GM23338 (cell line): ENCODE data around the gene PSD4. TPM values are rescaled to one million over a fixed set of nuclear protein-coding genes. Genes with fewer than 3 reads are reported as not detected.

Source experiments
- ATAC-seq: fragments of 200-7000 bp; cut with Tn5 transposase; 3 replicates; pipeline ENCODE4 v1.9.1; 2020
- DNase-seq: peaks from one replicate; pipeline ENCODE4 v3.0.0-alpha.2; 2015; ENCODE audit warnings: low spot score
- H2AFZ ChIP-seq: fragments of 200-600 bp; sonication (generic); 2 replicates; pipeline ENCODE4 v1.8.0; 2016; ENCODE audit warnings: antibody characterized with exemption, mild to moderate bottlenecking, moderate library complexity
- H3F3A ChIP-seq: fragments of 200-600 bp; sonication (generic); replicated peaks from 2 replicates; pipeline ENCODE4 v1.8.0; 2017; ENCODE audit warnings: antibody characterized with exemption, mixed run types, low read depth
- H3K27ac ChIP-seq: fragments of 200-600 bp; sonication (generic); 2 replicates; pipeline ENCODE4 v1.6.1; 2016; ENCODE audit warnings: low read depth
- H3K27me3 ChIP-seq: fragments of 200-600 bp; sonication (generic); 2 replicates; pipeline ENCODE4 v1.8.0; 2016; ENCODE audit warnings: mild to moderate bottlenecking, mixed run types, moderate library complexity; ENCODE audit not compliant: insufficient read depth
- H3K36me3 ChIP-seq: fragments of 200-600 bp; sonication (generic); 2 replicates; pipeline ENCODE4 v1.8.0; 2016; ENCODE audit warnings: mild to moderate bottlenecking; ENCODE audit not compliant: insufficient read depth
- H3K4me1 ChIP-seq: fragments of 200-600 bp; sonication (generic); 2 replicates; pipeline ENCODE4 v1.8.0; 2016; ENCODE audit warnings: mild to moderate bottlenecking, moderate library complexity; ENCODE audit not compliant: insufficient read depth
- H3K4me2 ChIP-seq: fragments of 200-600 bp; sonication (generic); 2 replicates; pipeline ENCODE4 v1.7.1; 2017; ENCODE audit warnings: mixed run types
- H3K4me3 ChIP-seq: fragments of 200-600 bp; sonication (generic); 2 replicates; pipeline ENCODE4 v1.6.1; 2016; ENCODE audit warnings: mixed run types
- H3K79me2 ChIP-seq: fragments of 200-600 bp; sonication (generic); replicated peaks from 2 replicates; pipeline ENCODE4 v1.8.0; 2017; ENCODE audit warnings: mild to moderate bottlenecking; ENCODE audit not compliant: insufficient read depth
- H3K9me2 ChIP-seq: fragments of 200-600 bp; sonication (generic); 2 replicates; pipeline ENCODE4 v1.8.0; 2017; ENCODE audit not compliant: insufficient read depth
- H4K20me1 ChIP-seq: fragments of 200-600 bp; sonication (generic); replicated peaks from 2 replicates; pipeline ENCODE4 v1.8.0; 2017; ENCODE audit warnings: mild to moderate bottlenecking; ENCODE audit not compliant: insufficient read depth
- H3K27ac Mint-ChIP-seq: 2 replicates; pipeline ENCODE4 v1.8.0; 2020; ENCODE audit warnings: inconsistent platforms, mild to moderate bottlenecking, moderate library complexity, mixed read lengths
- H3K27me3 Mint-ChIP-seq: 3 replicates; pipeline ENCODE4 v1.8.0; 2022; ENCODE audit warnings: low read depth, mild to moderate bottlenecking, moderate library complexity, mixed read lengths, inconsistent platforms; ENCODE audit not compliant: insufficient read depth, poor library complexity
- H3K36me3 Mint-ChIP-seq: 3 replicates; pipeline ENCODE4 v1.8.0; 2021; ENCODE audit warnings: low read depth, mild to moderate bottlenecking, inconsistent platforms, moderate library complexity, mixed read lengths
- H3K4me1 Mint-ChIP-seq: 3 replicates; pipeline ENCODE4 v1.8.0; 2020; ENCODE audit warnings: mild to moderate bottlenecking, inconsistent platforms, mixed read lengths
- H3K4me3 Mint-ChIP-seq: 3 replicates; pipeline ENCODE4 v1.8.0; 2021; ENCODE audit warnings: moderate library complexity, mild to moderate bottlenecking, inconsistent platforms, mixed read lengths
- H3K9me3 Mint-ChIP-seq: 3 replicates; pipeline ENCODE4 v1.8.0; 2020; ENCODE audit warnings: moderate library complexity, mild to moderate bottlenecking, inconsistent platforms, mixed read lengths
- CREB1 ChIP-seq: fragments of 250-450 bp; sonication (Bioruptor Pico); IDR thresholded peaks from 2 replicates; pipeline ENCODE4 v1.5.0; 2020; ENCODE audit warnings: low read depth, mild to moderate bottlenecking, moderate library complexity
- EZH2 ChIP-seq: fragments of 200-600 bp; sonication (generic); IDR thresholded peaks from one replicate; pipeline ENCODE4 v1.8.0; 2017; ENCODE audit warnings: antibody characterized with exemption, mild to moderate bottlenecking, low read depth; ENCODE audit not compliant: unreplicated experiment
- JUNB ChIP-seq: IDR thresholded peaks from one replicate; pipeline ENCODE4 v1.6.1; 2016; ENCODE audit warnings: antibody characterized with exemption; ENCODE audit not compliant: unreplicated experiment
- NANOG ChIP-seq: IDR thresholded peaks from 2 replicates; pipeline ENCODE4 v1.6.1; 2016; ENCODE audit warnings: antibody characterized with exemption, borderline replicate concordance
- ZNF331 ChIP-seq: fragments of 250-450 bp; sonication (Bioruptor Pico); IDR thresholded peaks from 2 replicates; pipeline ENCODE4 v1.5.0; 2020; ENCODE audit warnings: low read depth, mild to moderate bottlenecking, moderate library complexity
- polyA plus RNA-seq: library from polyadenylated mRNA; unstranded; fragments of >200 nt; fragmentation: Nextera tagmentation; extraction: Ambion mirVana; gene quantifications from 2 replicates; pipeline ENCODE4 v1.2.1, GENCODE V29; 2016
- total RNA-seq: library from RNA; depleted of rRNA; stranded (reverse); fragments of >200 nt; shearing (Covaris generic); gene quantifications from 2 replicates; pipeline ENCODE4 v1.2.3, GENCODE V29; 2014
- TF ChIP-seq, protein P1 (sequence below): fragments of 250-450 bp; sonication (Bioruptor Pico); IDR thresholded peaks from 2 replicates; pipeline ENCODE4 v1.5.0; 2020; ENCODE audit warnings: mild to moderate bottlenecking, moderate library complexity
- TF ChIP-seq, protein P2 (sequence below): IDR thresholded peaks from one replicate; pipeline ENCODE4 v1.6.1; 2018; ENCODE audit warnings: antibody characterized with exemption; ENCODE audit not compliant: unreplicated experiment
- TF ChIP-seq, protein P3 (sequence below): IDR thresholded peaks from 2 replicates; pipeline ENCODE4 v1.6.1; 2016; ENCODE audit warnings: antibody characterized with exemption

Gene PSD4
- total and polyA plus RNA-seq, 2 experiments from 2014 or later = 0.06 to 0.66 TPM

DNA sequence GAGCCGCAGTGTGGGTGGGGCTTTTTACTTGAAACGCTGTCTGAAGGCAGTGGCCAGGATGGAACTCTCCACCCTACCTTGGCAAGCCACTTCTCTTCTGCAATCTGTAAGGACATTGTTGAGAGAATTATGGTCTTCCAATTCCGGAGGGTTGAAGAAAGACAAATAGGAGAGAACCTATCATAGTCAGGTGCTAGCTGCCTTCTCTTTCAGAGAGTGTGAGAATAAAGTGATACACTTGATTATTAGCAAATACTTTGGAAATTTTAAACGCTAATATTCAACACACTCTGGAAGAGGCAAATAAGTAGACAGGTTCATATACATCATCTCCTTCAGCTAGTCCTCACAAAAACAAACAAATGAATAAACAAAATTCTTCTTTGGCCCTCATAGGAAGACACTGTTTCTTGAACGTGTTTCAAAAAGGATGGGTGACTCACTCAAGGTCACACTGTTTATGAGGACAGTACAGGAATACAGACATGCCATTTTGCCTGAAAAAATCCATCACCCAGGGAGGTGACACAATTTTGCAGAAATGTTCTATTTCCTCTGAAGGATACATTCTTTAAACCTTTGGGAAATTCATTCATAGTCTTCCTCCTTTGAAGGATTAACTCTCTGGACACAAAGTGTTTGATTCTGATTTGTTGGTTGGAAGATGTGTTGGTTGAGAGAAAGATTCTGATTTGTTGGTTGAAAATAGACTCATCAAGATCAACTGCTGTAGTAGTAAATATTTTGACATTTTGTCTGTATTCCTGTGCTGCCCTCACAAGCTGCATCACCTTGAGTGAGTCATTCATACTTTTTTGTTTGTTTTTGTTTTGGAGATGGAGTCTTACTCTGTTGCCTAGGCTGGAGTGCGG, 48.6 kb upstream of the PSD4 start:
- H3K9me3 Mint-ChIP-seq = no peaks in the 10 kb centered on the region
- no peak for ATAC-seq

More for the DNA sequence above, 48.6 kb upstream of the PSD4 start:
- H3K36me3 Mint-ChIP-seq = no peaks in the 10 kb centered on the region
- no peak overlapping the region for H3K4me2 ChIP-seq
- TF ChIP-seq, protein P1, sequence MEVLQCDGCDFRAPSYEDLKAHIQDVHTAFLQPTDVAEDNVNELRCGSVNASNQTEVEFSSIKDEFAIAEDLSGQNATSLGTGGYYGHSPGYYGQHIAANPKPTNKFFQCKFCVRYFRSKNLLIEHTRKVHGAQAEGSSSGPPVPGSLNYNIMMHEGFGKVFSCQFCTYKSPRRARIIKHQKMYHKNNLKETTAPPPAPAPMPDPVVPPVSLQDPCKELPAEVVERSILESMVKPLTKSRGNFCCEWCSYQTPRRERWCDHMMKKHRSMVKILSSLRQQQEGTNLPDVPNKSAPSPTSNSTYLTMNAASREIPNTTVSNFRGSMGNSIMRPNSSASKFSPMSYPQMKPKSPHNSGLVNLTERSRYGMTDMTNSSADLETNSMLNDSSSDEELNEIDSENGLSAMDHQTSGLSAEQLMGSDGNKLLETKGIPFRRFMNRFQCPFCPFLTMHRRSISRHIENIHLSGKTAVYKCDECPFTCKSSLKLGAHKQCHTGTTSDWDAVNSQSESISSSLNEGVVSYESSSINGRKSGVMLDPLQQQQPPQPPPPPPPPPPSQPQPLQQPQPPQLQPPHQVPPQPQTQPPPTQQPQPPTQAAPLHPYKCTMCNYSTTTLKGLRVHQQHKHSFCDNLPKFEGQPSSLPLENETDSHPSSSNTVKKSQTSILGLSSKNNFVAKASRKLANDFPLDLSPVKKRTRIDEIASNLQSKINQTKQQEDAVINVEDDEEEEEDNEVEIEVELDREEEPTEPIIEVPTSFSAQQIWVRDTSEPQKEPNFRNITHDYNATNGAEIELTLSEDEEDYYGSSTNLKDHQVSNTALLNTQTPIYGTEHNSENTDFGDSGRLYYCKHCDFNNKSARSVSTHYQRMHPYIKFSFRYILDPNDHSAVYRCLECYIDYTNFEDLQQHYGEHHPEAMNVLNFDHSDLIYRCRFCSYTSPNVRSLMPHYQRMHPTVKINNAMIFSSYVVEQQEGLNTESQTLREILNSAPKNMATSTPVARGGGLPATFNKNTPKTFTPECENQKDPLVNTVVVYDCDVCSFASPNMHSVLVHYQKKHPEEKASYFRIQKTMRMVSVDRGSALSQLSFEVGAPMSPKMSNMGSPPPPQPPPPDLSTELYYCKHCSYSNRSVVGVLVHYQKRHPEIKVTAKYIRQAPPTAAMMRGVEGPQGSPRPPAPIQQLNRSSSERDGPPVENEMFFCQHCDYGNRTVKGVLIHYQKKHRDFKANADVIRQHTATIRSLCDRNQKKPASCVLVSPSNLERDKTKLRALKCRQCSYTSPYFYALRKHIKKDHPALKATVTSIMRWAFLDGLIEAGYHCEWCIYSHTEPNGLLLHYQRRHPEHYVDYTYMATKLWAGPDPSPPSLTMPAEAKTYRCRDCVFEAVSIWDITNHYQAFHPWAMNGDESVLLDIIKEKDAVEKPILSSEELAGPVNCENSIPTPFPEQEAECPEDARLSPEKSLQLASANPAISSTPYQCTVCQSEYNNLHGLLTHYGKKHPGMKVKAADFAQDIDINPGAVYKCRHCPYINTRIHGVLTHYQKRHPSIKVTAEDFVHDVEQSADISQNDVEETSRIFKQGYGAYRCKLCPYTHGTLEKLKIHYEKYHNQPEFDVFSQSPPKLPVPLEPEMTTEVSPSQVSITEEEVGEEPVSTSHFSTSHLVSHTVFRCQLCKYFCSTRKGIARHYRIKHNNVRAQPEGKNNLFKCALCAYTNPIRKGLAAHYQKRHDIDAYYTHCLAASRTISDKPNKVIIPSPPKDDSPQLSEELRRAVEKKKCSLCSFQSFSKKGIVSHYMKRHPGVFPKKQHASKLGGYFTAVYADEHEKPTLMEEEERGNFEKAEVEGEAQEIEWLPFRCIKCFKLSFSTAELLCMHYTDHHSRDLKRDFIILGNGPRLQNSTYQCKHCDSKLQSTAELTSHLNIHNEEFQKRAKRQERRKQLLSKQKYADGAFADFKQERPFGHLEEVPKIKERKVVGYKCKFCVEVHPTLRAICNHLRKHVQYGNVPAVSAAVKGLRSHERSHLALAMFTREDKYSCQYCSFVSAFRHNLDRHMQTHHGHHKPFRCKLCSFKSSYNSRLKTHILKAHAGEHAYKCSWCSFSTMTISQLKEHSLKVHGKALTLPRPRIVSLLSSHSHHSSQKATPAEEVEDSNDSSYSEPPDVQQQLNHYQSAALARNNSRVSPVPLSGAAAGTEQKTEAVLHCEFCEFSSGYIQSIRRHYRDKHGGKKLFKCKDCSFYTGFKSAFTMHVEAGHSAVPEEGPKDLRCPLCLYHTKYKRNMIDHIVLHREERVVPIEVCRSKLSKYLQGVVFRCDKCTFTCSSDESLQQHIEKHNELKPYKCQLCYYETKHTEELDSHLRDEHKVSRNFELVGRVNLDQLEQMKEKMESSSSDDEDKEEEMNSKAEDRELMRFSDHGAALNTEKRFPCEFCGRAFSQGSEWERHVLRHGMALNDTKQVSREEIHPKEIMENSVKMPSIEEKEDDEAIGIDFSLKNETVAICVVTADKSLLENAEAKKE = no peak
- no peak for TF ChIP-seq JUNB
- TF ChIP-seq, protein P2, sequence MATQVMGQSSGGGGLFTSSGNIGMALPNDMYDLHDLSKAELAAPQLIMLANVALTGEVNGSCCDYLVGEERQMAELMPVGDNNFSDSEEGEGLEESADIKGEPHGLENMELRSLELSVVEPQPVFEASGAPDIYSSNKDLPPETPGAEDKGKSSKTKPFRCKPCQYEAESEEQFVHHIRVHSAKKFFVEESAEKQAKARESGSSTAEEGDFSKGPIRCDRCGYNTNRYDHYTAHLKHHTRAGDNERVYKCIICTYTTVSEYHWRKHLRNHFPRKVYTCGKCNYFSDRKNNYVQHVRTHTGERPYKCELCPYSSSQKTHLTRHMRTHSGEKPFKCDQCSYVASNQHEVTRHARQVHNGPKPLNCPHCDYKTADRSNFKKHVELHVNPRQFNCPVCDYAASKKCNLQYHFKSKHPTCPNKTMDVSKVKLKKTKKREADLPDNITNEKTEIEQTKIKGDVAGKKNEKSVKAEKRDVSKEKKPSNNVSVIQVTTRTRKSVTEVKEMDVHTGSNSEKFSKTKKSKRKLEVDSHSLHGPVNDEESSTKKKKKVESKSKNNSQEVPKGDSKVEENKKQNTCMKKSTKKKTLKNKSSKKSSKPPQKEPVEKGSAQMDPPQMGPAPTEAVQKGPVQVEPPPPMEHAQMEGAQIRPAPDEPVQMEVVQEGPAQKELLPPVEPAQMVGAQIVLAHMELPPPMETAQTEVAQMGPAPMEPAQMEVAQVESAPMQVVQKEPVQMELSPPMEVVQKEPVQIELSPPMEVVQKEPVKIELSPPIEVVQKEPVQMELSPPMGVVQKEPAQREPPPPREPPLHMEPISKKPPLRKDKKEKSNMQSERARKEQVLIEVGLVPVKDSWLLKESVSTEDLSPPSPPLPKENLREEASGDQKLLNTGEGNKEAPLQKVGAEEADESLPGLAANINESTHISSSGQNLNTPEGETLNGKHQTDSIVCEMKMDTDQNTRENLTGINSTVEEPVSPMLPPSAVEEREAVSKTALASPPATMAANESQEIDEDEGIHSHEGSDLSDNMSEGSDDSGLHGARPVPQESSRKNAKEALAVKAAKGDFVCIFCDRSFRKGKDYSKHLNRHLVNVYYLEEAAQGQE = no peak
- no peak for TF ChIP-seq CREB1 (CRISPR knock-in tag)
- TF ChIP-seq, protein P3, sequence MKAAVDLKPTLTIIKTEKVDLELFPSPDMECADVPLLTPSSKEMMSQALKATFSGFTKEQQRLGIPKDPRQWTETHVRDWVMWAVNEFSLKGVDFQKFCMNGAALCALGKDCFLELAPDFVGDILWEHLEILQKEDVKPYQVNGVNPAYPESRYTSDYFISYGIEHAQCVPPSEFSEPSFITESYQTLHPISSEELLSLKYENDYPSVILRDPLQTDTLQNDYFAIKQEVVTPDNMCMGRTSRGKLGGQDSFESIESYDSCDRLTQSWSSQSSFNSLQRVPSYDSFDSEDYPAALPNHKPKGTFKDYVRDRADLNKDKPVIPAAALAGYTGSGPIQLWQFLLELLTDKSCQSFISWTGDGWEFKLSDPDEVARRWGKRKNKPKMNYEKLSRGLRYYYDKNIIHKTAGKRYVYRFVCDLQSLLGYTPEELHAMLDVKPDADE = no peak
- no peak for TF ChIP-seq NANOG
- no peak for TF ChIP-seq EZH2
- TF ChIP-seq ZNF331 (CRISPR knock-in tag) = no peak
- H3K27me3 ChIP-seq = no peaks in the 10 kb centered on the region
- no peaks in the 10 kb centered on the region for H3K4me1 ChIP-seq
- H3K79me2 ChIP-seq = no peaks in the 10 kb centered on the region
- no peak overlapping the region for H2AFZ ChIP-seq
- H3K27me3 Mint-ChIP-seq = peaks cover 3% of the 10 kb centered on the region
- H3K36me3 ChIP-seq = no peaks in the 10 kb centered on the region
- no peak overlapping the region for H3K27ac Mint-ChIP-seq
- no peaks in the 10 kb centered on the region for H3K4me1 Mint-ChIP-seq
- no peak overlapping the region for H3K4me3 Mint-ChIP-seq
- no peak for DNase-seq
- H3K9me2 ChIP-seq = no peaks in the 10 kb centered on the region
- no peaks in the 10 kb centered on the region for H3F3A ChIP-seq
- H4K20me1 ChIP-seq = no peaks in the 10 kb centered on the region
- H3K4me3 ChIP-seq = no peak overlapping the region
- H3K27ac ChIP-seq = no peak overlapping the region
